Endothelial cell (in vitro differentiated cells): ENCODE results near the gene ZNF804A. TPM values are rescaled to one million over a fixed set of nuclear protein-coding genes. Genes with fewer than 3 reads are reported as not detected.

Experiments
- DNase-seq: peaks from one replicate; pipeline ENCODE4 v3.0.0; 2021; ENCODE audit warnings: low spot score
- H3K27ac Mint-ChIP-seq: one replicate; pipeline ENCODE4 v1.8.0; 2021; ENCODE audit warnings: mixed read lengths, inconsistent platforms; ENCODE audit not compliant: unreplicated experiment
- H3K27me3 Mint-ChIP-seq: one replicate; pipeline ENCODE4 v1.8.0; 2021; ENCODE audit warnings: mild to moderate bottlenecking, moderate library complexity, mixed read lengths, inconsistent platforms; ENCODE audit not compliant: unreplicated experiment
- H3K36me3 Mint-ChIP-seq: one replicate; pipeline ENCODE4 v1.8.0; 2021; ENCODE audit warnings: mild to moderate bottlenecking, low read depth, mixed read lengths, inconsistent platforms; ENCODE audit not compliant: unreplicated experiment
- H3K4me1 Mint-ChIP-seq: one replicate; pipeline ENCODE4 v1.8.0; 2021; ENCODE audit warnings: mild to moderate bottlenecking, mixed read lengths, inconsistent platforms; ENCODE audit not compliant: unreplicated experiment
- H3K4me3 Mint-ChIP-seq: one replicate; pipeline ENCODE4 v1.8.0; 2021; ENCODE audit warnings: mild to moderate bottlenecking, mixed read lengths, inconsistent platforms; ENCODE audit not compliant: unreplicated experiment
- H3K9me3 Mint-ChIP-seq: one replicate; pipeline ENCODE4 v1.8.0; 2021; ENCODE audit warnings: mixed read lengths, inconsistent platforms; ENCODE audit not compliant: unreplicated experiment
- total RNA-seq: library from RNA; stranded (reverse); fragmentation: NEBNext Ultra II Directional; extraction: Animal tissue kit (Norgen Biotek cat#: 25700); gene quantifications from one replicate; pipeline ENCODE4 v1.2.1, GENCODE V29; 2021; ENCODE audit not compliant: unreplicated experiment
- TF ChIP-seq, protein P1 (sequence below): fragments of 200-600 bp; sonication (generic); IDR thresholded peaks from one replicate; pipeline ENCODE4 v1.5.0; 2021; ENCODE audit warnings: antibody characterized with exemption; ENCODE audit not compliant: unreplicated experiment

Gene ZNF804A
- total RNA-seq, 1 donor from 2014 or later: 2.2 TPM

GRCh38 chr2:184624311-184624710, 26.0 kb downstream of the ZNF804A start:
- H3K4me1 Mint-ChIP-seq: no peaks in the 10 kb centered on the region

GRCh38 chr2:184628051-184628450, 29.7 kb downstream of the ZNF804A start:
- H3K4me1 Mint-ChIP-seq: no peaks in the 10 kb centered on the region
- TF ChIP-seq, protein P1, sequence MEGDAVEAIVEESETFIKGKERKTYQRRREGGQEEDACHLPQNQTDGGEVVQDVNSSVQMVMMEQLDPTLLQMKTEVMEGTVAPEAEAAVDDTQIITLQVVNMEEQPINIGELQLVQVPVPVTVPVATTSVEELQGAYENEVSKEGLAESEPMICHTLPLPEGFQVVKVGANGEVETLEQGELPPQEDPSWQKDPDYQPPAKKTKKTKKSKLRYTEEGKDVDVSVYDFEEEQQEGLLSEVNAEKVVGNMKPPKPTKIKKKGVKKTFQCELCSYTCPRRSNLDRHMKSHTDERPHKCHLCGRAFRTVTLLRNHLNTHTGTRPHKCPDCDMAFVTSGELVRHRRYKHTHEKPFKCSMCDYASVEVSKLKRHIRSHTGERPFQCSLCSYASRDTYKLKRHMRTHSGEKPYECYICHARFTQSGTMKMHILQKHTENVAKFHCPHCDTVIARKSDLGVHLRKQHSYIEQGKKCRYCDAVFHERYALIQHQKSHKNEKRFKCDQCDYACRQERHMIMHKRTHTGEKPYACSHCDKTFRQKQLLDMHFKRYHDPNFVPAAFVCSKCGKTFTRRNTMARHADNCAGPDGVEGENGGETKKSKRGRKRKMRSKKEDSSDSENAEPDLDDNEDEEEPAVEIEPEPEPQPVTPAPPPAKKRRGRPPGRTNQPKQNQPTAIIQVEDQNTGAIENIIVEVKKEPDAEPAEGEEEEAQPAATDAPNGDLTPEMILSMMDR: no peak
- no peak overlapping the region for H3K4me3 Mint-ChIP-seq
- H3K36me3 Mint-ChIP-seq: no peaks in the 10 kb centered on the region
- no peaks in the 10 kb centered on the region for H3K27me3 Mint-ChIP-seq
- no peak for DNase-seq
- H3K9me3 Mint-ChIP-seq: no peaks in the 10 kb centered on the region
- no peak overlapping the region for H3K27ac Mint-ChIP-seq

More at GRCh38 chr2:184624311-184624710, 26.0 kb downstream of the ZNF804A start:
- H3K27ac Mint-ChIP-seq: no peak overlapping the region
- no peaks in the 10 kb centered on the region for H3K36me3 Mint-ChIP-seq
- no peaks in the 10 kb centered on the region for H3K27me3 Mint-ChIP-seq
- H3K4me3 Mint-ChIP-seq: no peak overlapping the region
- TF ChIP-seq, protein P1: no peak
- no peaks in the 10 kb centered on the region for H3K9me3 Mint-ChIP-seq
- no peak for DNase-seq

- no peaks in the 10 kb centered on the region for H3K9me3 Mint-ChIP-seq
- H3K27me3 Mint-ChIP-seq: no peaks in the 10 kb centered on the region
- H3K36me3 Mint-ChIP-seq: no peaks in the 10 kb centered on the region
- no peak overlapping the region for H3K27ac Mint-ChIP-seq
- no peaks in the 10 kb centered on the region for H3K4me1 Mint-ChIP-seq
- DNase-seq: no peak
- TF ChIP-seq, protein P1: no peak
- no peak overlapping the region for H3K4me3 Mint-ChIP-seq
Observed at GRCh38 chr2:184633726-184634125, 35.4 kb downstream of the ZNF804A start.

GRCh38 chr2:184637781-184638180, 39.5 kb downstream of the ZNF804A start:
- Mint-ChIP-seq H3K4me3 (no peak overlapping the region), H3K36me3 (no peaks in the 10 kb centered on the region), H3K27ac (no peak overlapping the region), H3K9me3 (no peaks in the 10 kb centered on the region), H3K4me1 (no peaks in the 10 kb centered on the region), H3K27me3 (no peaks in the 10 kb centered on the region)
- no peak for DNase-seq
- TF ChIP-seq, protein P1: no peak

DNA sequence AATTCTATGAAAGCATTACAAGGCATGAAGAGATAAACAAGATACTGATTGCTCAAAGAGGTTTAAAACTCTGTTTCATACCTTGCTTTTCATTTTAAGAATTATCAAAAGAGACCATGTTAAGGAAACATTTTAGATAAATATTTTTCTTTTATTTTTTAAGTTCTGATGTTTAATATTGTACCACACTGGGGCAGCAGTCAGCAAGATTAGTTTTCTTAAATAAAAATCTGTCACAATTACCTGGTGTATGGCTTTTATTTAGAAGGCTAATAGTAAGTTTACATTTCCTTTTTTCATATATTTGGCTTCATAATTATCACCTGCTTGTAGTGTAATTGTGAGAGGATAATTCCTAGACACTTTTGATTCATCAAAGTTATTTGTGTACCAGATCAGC, 46.4 kb downstream of the ZNF804A start:
- no peak overlapping the region for H3K27ac Mint-ChIP-seq
- H3K4me3 Mint-ChIP-seq: no peak overlapping the region
- H3K36me3 Mint-ChIP-seq: no peaks in the 10 kb centered on the region
- H3K27me3 Mint-ChIP-seq: no peaks in the 10 kb centered on the region
- TF ChIP-seq, protein P1: no peak
- no peaks in the 10 kb centered on the region for H3K9me3 Mint-ChIP-seq
- DNase-seq: no peak
- no peaks in the 10 kb centered on the region for H3K4me1 Mint-ChIP-seq
